Bone marrow (tissue), 2 donors: ENCODE results near the gene PITPNB.

Experiments used
- DNase-seq, 2 donors: peaks; one replicate each; lab custom pipeline; 2025; lab: John Stamatoyannopoulos, UW

PITPNB gene

GRCh38 chr22:27919222-27919941 is at the start of gene PITPNB:
Gene PITPNB, minus strand, starts transcription at chr22:27919256. Its CDS starts 65 bp downstream, at chr22:27919191.
- peak; percentile 91 to 96 for DNase-seq

- DNase-seq = no peak
Measured at GRCh38 chr22:27966168-27967064, 47.4 kb upstream of the PITPNB start.

GRCh38 chr22:27962268-27963044 is 43.4 kb upstream of the PITPNB start:
- no peak for DNase-seq

GRCh38 chr22:27961680-27962079 is 42.6 kb upstream of the PITPNB start:
- no peak for DNase-seq

- DNase-seq = no peak
Measured at GRCh38 chr22:27961182-27961581, 42.1 kb upstream of the PITPNB start.

GRCh38 chr22:27959335-27960090 is 40.5 kb upstream of the PITPNB start:
- DNase-seq = no peak

GRCh38 chr22:27952779-27953178 is 33.7 kb upstream of the PITPNB start:
- no peak for DNase-seq

GRCh38 chr22:27952091-27952490 is 33.0 kb upstream of the PITPNB start:
- no peak for DNase-seq

- no peak for DNase-seq
Measured at GRCh38 chr22:27949421-27949820, 30.4 kb upstream of the PITPNB start.

- DNase-seq = no peak
Measured at GRCh38 chr22:27948569-27948968, 29.5 kb upstream of the PITPNB start.

GRCh38 chr22:27947448-27947847 is 28.4 kb upstream of the PITPNB start:
- DNase-seq = no peak

GRCh38 chr22:27941143-27941542 is 22.1 kb upstream of the PITPNB start:
- DNase-seq = no peak

GRCh38 chr22:27937453-27937852 is 18.4 kb upstream of the PITPNB start:
- no peak for DNase-seq

- no peak for DNase-seq
Measured at GRCh38 chr22:27935897-27936296, 16.8 kb upstream of the PITPNB start.

GRCh38 chr22:27934069-27934468 is 15.0 kb upstream of the PITPNB start:
- no peak for DNase-seq

GRCh38 chr22:27933186-27933983 is 14.3 kb upstream of the PITPNB start:
- DNase-seq = no peak

GRCh38 chr22:27930331-27931060 is 11.4 kb upstream of the PITPNB start:
- no peak for DNase-seq

- no peak for DNase-seq
Measured at GRCh38 chr22:27927608-27928007, 8.6 kb upstream of the PITPNB start.

GRCh38 chr22:27925331-27925730 is 6.3 kb upstream of the PITPNB start:
- DNase-seq = no peak
